ENCODE results near the gene LINGO1.

LINGO1 gene, protein sequence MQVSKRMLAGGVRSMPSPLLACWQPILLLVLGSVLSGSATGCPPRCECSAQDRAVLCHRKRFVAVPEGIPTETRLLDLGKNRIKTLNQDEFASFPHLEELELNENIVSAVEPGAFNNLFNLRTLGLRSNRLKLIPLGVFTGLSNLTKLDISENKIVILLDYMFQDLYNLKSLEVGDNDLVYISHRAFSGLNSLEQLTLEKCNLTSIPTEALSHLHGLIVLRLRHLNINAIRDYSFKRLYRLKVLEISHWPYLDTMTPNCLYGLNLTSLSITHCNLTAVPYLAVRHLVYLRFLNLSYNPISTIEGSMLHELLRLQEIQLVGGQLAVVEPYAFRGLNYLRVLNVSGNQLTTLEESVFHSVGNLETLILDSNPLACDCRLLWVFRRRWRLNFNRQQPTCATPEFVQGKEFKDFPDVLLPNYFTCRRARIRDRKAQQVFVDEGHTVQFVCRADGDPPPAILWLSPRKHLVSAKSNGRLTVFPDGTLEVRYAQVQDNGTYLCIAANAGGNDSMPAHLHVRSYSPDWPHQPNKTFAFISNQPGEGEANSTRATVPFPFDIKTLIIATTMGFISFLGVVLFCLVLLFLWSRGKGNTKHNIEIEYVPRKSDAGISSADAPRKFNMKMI

DNA sequence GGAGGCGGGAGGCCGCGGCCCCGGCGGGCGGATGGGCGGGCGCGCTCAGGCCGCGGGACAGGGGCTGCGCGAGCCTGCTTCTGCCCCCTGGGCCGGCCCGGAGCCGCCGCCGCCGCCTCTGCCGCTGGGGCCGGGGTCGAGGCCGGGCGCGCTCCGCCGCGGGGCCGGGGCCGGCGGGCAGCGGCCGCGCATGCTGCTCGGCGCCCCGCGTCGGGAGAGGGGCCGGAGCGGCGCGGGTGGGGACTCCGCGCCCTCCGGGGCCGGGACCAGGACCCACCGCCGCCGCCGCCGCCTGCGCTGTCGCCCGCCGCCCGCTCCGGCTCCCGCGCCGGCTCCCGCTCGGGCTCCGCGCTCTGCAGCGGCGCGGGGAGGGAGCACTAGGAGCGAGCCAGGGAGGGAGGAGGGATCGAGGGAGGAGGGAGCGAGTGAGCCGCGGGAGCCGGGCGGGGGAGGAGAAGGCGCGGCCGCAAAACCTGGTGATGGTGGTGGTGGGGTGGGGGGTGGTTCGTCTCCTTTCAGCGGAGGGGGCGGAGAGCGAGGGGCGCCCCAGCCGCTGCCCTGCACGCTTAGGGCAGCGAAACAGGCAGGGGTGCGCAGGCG lies at the start of gene LINGO1:
TSS of gene LINGO1 (minus strand) at position 379 of the 600 bp plus-strand sequence. CDS start 597 bp downstream, outside the sequence.
- in situ Hi-C loops (cut with MboI; ENCODE audit: low sequenced_read_pairs, unreplicated experiment), result no loop called here
- TF ChIP-seq CTCF (IDR thresholded peaks at IDR 0.05; ENCODE audit: borderline replicate concordance, control extremely low read depth, extremely low read depth, insufficient read depth, missing control alignments), result no peak
- no peak for DNase-seq (ENCODE audit: low spot score)

DNA sequence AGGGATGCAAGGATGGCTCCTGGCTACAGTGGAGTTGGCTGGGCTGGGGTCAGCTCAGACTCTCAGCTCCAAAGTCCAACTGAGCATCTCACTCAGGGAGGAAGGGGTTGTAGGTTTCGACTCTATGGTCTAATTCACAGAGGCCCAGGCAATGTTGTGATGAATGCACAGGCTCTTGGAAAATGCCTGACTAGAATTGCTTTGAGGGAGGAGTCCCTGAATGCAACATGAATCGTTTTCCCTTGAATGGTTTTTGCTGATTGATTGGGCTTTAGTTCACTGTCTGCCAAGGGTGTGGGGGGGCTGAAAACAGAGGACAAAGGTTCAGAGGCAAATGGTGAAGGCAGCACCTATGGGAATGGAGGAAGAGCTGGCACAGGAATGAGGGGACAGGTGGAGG lies 48.6 kb upstream of the LINGO1 start:
- in situ Hi-C loops (cut with MboI; ENCODE audit: low sequenced_read_pairs, unreplicated experiment), result no loop called here
- no peak for DNase-seq (ENCODE audit: low spot score)
- TF ChIP-seq CTCF (IDR thresholded peaks at IDR 0.05; ENCODE audit: borderline replicate concordance, control extremely low read depth, extremely low read depth, insufficient read depth, missing control alignments), result no peak

GRCh38 chr15:77676569-77677375 lies 44.1 kb upstream of the LINGO1 start:
- in situ Hi-C loops (cut with MboI; ENCODE audit: low sequenced_read_pairs, unreplicated experiment), result no loop called here
- no peak for TF ChIP-seq CTCF (IDR thresholded peaks at IDR 0.05; ENCODE audit: borderline replicate concordance, control extremely low read depth, extremely low read depth, insufficient read depth, missing control alignments)
- DNase-seq (ENCODE audit: low spot score), result no peak

DNA sequence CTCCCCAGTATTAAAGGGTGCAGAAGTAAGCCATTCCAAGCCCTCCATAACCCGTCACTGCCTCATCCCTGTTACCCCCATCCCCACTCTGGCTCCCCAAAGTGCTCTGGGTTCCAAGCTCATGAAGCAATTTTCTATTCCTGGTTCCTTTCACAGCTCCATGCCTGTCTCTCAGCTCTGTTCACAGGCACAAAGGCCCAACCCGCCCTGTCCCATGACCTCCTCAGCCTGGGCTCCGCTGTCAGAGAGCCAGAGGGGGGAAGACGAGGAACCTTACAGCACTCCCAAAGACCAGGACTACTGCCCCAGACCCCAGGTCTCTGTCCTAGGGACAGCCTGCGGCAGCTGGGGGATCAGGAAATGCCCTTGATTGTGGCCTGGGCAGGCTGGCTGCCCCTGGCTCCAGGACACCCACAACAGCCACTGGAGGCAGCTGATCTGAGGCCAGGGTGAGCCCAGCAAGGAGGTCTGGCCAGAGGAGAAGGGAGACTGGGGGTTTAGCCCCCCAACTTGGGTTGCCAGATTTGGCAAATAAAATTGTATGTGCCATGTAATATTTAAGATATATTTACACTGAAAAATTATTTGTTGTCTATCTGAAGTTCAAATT lies 43.2 kb upstream of the LINGO1 start:
- DNase-seq (ENCODE audit: low spot score), result no peak
- TF ChIP-seq CTCF (IDR thresholded peaks at IDR 0.05; ENCODE audit: borderline replicate concordance, control extremely low read depth, extremely low read depth, insufficient read depth, missing control alignments), result no peak
- in situ Hi-C loops (cut with MboI; ENCODE audit: low sequenced_read_pairs, unreplicated experiment), result no loop called here

- in situ Hi-C loops (cut with MboI; ENCODE audit: low sequenced_read_pairs, unreplicated experiment), result no loop called here
- TF ChIP-seq CTCF (IDR thresholded peaks at IDR 0.05; ENCODE audit: borderline replicate concordance, control extremely low read depth, extremely low read depth, insufficient read depth, missing control alignments), result no peak
- DNase-seq (ENCODE audit: low spot score), result no peak
Observed at GRCh38 chr15:77674327-77674726, 41.6 kb upstream of the LINGO1 start.

DNA sequence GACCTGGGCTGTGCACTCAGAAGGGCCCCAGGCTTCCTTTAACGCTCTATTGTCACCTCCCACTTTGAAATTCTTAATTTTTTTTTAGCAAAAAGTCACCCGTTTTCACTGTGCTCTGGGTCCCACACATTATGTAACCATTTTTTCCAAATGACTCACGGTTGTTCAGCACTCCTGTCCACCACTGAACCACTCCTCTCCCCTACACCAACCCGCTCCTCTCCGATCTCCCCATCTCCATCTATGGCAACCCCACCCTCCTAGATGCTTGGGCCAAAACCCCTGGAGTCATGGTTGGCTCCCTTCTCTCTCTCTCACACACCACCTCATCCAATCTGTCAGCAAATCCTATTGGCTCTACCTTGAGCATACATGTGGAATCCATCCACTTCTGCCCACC lies 41.2 kb upstream of the LINGO1 start:
- in situ Hi-C loops (cut with MboI; ENCODE audit: low sequenced_read_pairs, unreplicated experiment), result no loop called here
- no peak for DNase-seq (ENCODE audit: low spot score)
- no peak for TF ChIP-seq CTCF (IDR thresholded peaks at IDR 0.05; ENCODE audit: borderline replicate concordance, control extremely low read depth, extremely low read depth, insufficient read depth, missing control alignments)
